ENCODE data around the gene KIF9.

DNA sequence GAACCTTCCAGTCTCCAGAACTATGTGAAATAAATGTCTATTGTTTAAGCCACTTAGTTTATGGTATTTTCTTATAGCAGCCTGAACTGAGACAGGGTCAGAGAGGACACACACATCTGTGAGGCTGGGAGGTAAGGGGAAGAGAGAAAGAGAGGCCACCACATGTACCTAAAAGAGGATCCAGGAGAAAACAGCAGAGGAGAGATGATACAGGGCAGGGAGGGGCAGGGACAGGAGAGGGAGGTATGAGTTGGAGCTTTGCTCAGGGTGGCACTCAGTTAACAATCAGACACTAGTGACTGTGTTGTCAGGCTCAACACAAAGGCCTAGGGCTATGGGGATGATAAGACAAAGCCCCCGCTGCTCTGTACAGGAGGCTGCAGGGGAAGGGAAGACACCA is 17.6 kb downstream of the KIF9 start:
- TF ChIP-seq, protein P1, sequence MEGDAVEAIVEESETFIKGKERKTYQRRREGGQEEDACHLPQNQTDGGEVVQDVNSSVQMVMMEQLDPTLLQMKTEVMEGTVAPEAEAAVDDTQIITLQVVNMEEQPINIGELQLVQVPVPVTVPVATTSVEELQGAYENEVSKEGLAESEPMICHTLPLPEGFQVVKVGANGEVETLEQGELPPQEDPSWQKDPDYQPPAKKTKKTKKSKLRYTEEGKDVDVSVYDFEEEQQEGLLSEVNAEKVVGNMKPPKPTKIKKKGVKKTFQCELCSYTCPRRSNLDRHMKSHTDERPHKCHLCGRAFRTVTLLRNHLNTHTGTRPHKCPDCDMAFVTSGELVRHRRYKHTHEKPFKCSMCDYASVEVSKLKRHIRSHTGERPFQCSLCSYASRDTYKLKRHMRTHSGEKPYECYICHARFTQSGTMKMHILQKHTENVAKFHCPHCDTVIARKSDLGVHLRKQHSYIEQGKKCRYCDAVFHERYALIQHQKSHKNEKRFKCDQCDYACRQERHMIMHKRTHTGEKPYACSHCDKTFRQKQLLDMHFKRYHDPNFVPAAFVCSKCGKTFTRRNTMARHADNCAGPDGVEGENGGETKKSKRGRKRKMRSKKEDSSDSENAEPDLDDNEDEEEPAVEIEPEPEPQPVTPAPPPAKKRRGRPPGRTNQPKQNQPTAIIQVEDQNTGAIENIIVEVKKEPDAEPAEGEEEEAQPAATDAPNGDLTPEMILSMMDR (optimal IDR thresholded peaks at IDR 0.05 in 1 of 3, IDR thresholded peaks at IDR 0.05 in 1 of 3, conservative IDR thresholded peaks at IDR 0.05 in 1 of 3; ENCODE audit: extremely low read depth in 1 of 3, insufficient read depth in 2 of 3, low read length in 3 of 3), result no peak
- TF ChIP-seq EZH2 (IDR thresholded peaks at IDR 0.05; ENCODE audit: low read length), result no peak

All from keratinocyte (primary cell).